HK-2 (cell line): ENCODE data around the gene TRIM24.

Experiments
- DNase-seq: peaks from one replicate; pipeline ENCODE4 v3.0.0-alpha.2; 2018; ENCODE audit not compliant: unreplicated experiment

TRIM24 gene

DNA sequence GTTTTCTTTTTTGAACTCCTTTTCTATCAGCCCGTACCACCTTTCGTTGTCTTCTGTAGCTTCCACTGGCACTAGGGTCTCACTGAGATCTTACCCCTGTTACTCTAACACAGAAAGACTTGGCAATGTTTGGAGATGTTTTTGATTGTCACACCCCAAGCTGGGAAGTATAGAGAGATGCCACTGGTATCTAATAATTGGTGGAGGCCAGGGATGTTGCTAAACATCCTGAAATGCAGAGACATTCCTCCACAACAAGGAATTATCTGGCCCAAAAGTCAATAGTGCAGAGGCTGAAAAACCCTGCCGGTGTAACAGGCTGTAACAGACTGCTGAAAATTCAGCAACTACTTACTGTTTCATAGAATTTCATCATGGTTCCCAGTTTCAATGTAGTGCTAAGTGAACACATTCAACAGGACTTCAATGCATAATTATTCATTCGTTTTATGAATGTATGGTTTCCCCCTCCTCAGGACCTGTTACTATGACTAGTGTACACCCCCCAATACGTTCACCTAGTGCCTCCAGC is 115.9 kb downstream of the TRIM24 start:
- DNase-seq = no peak

DNA sequence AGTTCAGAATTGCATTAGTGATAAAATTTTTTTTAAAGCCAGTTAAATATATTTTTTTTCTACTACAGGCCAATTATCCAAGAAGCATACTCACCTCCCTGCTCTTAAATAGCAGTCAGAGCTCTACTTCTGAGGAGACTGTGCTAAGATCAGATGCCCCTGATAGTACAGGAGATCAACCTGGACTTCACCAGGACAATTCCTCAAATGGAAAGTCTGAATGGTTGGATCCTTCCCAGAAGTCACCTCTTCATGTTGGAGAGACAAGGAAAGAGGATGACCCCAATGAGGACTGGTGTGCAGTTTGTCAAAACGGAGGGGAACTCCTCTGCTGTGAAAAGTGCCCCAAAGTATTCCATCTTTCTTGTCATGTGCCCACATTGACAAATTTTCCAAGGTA is 119.1 kb downstream of the TRIM24 start:
- DNase-seq = no peak

DNA sequence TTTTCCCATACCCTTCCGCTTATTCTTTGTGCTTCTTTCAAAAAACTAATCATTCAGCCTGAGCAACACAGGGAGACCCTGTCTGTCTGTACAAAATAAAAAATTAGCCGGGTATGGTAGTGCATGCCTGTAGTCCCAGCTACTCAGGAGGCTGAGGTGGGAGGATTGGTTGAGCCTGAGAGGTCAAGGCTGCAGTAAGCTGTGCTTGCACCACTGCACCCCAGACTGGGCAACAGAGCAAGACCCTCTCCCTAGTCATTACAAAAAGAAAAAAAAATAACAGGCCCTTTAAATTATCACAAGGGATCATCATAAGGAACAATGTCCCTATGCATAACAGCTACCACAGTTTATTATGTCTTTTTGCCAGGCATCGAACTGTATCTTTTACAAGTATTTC is 119.6 kb downstream of the TRIM24 start:
- DNase-seq = no peak

DNA sequence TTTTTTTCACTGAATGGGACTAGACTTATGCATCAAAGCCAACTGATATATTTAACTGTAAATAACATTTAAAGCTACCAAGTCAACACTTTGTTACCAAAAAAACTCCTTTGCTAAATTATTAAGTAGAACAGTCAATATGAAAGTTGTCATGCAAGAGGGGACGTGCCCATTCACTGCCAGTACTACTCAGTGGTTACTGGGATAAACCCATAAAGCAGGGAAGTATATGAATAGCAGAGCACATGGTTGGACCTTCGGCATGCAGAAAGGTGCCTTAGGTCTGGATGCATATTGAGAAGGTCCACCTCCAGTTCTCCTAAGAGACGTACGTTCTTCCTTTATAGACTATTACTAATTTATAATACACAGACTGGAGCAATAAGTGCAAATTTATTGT is 121.0 kb downstream of the TRIM24 start:
- DNase-seq = no peak

DNA sequence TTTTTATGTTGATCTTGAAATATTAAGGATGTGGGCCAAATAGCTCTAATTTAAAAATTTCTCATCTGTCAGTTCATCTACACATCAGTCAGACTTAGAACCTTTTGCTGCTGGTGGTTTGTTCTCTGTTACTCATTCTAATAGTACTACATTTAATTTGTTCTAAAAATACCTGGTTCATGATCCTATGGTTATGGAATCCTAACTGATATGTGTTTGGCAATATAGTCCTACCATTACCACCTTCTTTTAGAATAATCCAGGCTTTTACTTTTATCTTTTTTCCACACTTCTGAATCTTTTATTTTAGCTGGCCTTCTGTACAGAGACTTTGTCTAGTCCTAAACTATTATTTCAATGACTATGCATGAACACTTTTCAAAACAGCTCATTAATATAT is 124.2 kb downstream of the TRIM24 start:
- DNase-seq = no peak

DNA sequence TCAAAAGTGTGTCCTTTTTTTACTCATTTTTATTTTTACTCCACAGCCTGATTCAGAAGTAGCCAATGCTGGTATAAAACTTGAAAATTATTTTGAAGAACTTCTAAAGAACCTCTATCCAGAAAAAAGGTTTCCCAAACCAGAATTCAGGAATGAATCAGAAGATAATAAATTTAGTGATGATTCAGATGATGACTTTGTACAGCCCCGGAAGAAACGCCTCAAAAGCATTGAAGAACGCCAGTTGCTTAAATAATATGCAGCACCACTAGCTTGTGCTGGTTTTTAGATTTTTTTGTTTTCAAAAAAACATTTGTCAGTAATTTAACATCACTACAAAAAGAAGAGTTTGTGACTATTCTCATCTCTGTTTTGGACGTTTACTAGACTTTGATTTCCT is 124.6 kb downstream of the TRIM24 start:
- no peak for DNase-seq

DNA sequence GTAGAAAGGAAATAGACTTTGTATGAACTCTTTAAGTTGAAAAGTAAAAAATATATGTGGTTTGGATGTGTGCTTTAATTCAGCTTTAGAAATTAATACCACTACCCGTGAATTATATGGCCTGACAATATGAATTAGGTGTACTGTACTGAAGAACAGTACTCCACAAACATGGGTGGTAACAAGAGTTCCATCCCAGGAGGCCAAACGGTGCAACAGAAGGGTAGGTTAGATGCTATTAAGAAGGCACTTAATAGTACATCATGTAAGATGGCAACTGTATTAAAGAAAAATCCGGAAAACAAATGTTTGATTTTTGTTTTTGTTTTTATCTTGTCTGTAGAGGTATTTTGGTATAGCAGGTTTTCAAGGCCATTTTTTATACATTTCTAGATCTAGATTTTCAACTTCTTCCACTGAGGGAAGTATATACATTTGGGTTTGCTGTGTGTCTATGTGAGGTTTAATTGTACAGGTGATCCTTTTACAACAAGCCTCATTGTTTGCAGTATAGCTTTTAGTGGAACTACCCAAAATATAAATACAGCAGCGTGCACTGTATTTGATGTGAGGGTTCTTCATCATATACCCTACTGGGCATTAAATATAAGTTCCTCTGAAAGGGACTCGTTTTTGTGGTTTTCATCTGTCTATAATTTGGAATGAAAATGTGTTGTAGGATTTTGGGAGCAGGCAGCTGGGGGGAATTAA is 125.4 kb downstream of the TRIM24 start:
- no peak for DNase-seq

DNA sequence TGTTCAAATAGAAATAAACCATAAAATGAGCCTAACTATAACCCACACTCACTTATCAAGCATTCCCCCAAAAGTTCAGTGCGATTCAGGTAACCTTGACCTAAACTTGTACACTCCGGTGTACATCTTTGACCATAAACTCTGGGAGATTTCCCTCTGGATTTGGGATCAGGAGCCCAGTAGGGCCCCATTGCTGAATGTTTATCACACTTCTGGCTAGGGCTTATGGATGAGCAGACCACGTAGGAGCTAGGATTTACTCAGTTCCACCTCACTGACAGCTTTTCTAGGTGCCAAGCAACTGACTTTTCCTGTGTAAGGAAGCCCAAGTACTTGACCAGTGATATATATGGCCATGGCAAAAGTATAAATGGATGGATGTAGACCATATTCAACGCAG is 127.4 kb downstream of the TRIM24 start:
- no peak for DNase-seq

DNA sequence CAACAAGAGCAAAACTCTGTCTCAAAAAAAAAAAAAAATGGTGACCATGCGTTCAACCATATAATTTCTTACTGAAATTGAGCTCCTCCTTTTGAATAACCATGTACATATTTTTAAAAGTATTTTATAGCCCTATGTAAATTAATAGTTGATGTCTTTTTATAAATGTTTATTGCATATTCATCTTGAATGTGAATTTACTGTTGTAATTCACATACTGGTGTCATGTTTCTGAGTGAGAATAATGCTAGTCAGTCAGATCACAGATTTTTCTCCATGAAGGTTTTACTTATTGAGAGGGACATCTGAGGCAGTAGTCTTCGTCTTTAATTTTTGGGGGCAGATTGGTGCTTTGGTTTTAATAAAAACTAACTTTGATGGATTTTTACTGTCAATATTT is 128.9 kb downstream of the TRIM24 start:
- DNase-seq = no peak

DNA sequence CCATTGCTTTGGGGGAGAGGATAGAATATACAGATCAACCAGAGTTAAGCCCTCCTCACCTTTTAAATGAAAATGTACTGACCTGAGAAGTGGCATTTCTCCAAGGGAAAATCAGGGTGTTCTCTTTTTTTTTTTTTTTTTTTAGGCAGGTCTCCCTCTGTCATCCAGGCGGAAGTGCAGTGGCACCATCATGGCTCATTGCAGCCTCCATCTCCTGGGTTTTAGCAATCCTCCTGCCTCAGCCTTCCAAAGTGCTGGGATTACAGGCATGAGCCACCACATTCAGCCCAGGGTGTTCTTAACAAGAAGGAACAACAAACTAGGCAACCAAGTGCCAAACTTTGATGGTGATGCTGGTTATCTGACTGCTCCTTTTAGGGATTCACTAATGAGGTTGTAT is 130.1 kb downstream of the TRIM24 start:
- DNase-seq = no peak

DNA sequence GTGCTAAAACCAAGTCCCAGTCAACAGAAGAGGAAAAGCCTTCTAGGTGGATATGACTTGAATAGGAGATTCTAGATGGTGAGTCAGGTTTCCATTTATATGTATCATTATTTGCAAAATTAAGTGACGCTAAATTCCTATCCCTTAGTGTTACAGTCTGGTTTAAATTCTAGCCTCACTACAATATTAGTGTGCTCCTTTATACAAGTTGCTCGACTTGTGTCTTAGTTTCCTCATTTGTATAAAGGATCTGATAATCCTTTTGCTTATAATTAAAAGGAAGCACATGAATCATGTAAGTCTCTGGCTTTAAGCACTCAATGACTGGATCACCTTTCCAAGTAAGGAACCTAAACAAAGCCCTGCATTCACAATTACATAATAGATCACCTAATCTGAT is 135.4 kb downstream of the TRIM24 start:
- no peak for DNase-seq

DNA sequence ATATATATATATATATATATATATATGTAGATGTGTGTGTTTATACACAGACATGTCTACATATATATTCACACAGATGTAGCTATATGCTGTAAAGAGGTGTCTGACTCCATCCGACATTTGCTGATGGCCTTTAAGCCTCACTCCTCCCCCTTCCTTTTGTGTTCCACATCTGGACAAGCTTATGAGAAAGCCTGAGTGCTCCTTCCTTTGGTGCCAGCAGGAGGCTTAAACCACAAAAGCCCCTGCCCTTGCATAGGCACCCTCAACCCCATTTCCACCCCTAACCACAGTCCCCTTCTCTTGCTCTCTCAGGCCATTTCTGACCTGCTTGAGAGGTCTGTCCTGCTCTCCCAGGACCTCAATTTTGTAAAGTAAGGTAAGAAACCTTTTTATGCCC is 142.4 kb downstream of the TRIM24 start:
- DNase-seq = no peak

DNA sequence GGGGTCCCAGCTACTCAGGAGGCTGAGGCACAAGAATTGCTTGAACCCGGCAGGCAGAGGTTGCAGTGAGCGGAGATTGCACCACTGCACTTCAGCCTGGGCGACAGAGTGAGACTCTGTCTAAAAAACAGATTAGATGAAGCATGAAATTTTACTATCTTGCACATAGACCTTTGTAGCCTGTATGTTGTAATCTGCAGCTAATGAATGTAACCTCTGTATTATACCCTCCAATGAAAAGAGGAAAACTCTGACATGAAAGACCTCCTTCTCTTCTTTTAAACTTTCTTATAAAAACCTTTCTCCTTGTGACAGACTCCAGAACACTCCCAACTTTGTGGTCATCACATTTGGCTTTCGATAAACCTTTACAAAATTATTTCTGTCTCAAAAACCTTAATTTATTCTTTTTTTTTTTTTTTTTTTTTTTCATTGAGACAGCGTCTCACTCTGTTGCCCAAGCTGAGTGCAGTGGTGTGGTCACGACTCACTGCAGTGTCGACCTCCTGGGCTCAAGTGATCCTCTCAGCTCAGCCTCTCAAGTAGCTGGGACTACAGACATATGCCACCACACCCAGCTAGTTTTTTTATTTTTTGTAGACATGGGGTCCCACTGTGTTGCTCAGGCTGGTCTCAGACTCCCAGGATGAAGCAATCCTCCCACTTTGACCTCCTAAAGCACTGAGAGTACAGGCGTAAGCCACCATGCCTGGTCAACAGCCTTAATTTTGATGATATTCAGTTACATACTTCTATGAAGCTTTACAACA is 143.7 kb downstream of the TRIM24 start:
- peak; percentile 38 for DNase-seq

DNA sequence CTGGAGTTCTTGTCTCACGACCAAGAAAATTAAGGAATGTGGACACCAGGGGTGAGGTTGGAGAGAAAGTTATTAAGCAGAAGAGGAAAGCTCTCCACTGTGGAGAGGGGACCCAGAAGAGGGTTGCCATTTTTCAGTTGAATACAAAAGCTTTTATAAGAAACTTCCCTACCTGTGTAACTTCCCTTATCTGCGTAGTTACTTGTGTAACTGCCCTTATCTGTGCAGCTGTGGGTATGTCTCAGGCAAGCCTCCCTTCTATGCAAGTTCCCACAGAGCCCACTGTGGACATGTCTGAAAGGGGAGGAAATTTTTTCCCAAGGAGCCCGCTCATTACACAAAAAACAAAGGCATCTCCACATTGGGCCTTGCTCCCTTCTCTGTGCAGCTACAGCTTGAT is 146.2 kb downstream of the TRIM24 start:
- DNase-seq = no peak

DNA sequence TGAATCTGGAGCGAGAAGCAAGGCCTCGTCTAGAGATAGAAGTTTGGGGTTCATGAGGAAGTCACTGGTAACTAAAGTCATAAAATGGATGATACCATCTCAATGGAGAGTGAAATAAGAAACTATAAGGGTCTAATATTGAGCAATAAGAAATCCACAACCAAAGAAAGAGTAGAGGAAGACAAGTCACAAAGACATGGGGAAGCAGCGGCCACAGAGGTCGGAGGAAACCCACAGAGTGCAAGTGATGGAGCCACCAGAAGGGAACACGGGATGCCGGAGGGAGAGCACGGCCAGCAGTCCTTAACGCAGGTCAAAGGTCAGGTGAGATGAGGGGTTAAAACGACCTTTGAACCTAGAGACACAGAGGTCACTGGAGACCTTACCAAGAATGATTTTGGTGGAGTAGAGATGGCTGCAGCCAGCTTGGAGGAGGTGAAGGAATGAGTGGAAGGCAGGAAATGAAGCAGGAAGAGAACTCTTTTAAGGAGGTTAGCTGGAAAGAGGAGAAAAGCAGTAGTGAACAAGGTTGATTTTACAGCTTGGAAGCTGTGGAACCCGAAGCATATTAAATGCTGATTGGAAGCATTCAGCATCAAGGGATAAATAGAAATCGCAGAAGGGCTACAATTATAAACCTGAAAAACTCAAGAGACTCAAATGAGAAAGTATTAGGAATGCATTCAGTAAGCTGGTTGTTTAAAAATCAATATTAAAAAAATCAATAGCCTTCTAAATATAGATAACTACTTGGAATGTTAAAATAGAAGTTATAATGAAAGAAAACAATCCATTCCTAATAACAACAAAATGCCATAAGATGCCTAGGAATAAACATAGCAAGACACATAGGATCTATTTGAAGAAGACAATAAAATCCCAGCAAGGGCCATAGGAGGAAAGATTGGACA is 147.4 kb downstream of the TRIM24 start:
- DNase-seq = no peak

DNA sequence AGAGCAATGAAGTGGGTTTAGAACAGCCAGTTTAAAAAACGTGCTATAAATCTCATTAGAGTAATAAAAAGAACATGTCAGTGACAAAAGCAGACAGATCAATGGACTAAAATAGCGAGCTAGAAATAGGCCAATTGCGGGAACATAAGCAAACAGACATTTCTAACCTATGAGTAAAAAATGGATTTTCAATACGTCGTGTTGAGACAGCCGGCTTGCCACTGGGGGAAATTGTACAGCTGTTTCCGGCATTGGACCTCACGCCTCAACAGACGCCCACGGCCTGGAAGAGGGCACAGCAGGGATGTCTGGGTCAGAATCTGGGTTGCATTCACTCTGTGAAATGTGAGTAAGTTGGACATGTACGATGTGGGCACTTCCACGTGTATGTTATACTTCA is 148.2 kb downstream of the TRIM24 start:
- DNase-seq = no peak

DNA sequence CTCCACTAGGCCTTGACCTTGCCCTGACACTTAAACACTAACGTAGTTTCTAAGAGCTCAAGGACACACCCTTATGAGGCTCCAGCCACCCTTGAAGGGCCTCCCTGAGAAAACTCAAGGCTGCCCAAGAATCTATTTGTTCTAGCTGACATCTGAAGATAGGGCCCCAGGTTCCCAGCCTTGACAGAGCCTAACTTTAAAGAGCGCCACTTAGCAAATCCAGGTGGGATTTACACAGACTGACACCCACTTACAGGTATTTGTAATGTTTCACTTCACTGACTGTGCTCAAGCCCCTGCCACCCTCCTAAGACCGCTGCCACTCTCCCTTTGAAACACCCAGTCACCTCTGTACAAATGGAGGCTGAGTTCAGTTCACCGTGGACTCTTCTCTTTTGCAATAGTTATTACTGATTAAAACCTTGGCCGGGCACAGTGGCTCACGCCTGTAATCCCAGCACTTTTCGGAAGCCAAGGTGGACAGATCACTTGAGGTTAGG is 150.7 kb downstream of the TRIM24 start:
- no peak for DNase-seq

DNA sequence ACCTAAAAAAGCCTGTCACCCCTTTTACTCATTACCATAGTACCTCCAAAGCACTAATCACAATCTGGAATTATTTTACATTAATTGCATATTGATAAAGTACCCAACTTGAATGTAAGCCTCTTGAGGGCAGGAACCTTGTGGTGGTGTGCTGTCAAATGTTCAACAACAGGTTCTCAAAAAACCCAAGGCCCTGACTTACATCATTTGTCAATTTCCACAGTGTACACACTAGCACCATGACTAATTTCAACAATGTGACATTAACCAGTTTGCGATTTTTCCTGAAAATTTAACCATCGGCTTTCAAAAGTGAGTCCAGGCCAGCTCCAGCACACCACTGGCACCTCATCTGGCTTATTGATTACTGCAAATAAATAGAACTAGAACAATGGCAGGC is 153.6 kb downstream of the TRIM24 start:
- DNase-seq = no peak

DNA sequence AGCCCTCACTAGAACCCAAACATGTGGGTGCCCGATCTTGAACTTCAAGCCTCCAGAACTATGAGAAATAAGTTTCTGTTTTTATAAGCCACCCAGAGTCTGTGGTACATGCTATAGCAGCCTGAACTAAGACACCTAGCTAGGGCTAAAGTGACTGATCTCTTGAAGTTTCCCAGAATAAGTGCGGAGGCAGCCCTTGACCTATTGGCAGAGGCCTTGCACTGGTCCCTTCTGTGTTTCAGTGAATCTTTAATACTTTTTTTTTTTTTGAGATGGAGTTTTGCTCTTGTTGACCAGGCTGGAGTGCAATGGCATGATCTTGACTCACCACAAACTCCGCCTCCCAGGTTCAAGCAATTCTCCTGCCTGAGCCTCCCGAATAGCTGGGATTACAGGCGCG is 156.0 kb downstream of the TRIM24 start:
- no peak for DNase-seq

DNA sequence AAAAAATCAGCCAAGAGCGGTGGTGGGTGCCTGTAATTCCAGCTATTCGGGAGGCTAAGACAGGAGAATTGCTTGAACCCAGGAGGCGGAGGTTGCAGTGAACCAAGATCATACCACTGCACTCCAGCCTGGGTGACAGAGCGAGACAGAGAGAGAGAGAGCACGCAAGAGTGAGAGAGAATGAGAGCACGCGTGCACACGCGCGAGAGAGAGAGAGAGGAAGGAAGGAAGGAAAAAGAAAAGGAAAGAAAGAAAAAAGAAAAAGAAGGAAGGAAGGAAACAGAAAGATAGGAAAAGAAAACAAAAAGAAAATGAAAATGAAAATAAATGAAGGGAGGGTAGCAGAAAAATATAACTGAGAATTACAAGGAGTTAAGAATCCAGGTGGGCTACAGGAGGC is 158.4 kb downstream of the TRIM24 start:
- DNase-seq = no peak

DNA sequence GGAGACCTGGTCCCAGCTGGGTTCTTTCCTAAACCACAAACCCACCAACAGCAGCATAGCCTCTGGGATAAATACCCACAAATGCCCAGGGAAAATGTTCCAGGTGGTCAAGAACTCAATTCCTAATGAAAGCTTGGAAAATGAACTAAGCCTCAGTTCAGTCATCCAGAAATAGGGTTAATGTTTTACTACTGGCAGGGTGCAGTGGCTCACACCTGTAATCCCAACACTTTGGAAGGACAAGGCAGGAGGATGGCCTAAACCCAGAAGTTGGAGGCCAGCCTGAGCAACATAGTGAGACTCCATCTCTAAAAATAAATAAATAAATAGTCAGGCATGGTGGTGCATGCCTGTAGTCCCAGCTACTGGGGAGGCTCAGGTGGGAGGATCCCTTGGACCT is 158.9 kb downstream of the TRIM24 start:
- DNase-seq = no peak

DNA sequence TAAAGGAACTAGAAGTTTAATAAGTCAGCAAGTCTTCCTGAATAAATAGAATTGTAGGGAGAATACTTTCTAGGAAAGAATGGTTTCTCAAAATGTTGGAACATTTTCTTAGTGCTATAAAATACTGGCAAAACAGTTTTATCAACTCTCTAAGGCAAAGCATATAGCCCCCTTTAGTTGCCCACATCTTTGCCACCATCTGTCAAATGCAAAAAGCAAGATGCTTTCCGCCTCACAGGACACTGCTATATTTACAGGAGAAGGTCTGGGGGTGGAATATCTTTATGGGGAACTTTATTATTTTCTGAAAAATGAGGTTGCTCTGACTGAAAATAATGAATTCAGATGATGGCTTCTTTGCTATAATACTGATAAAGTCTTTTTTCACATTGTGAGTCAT is 162.8 kb downstream of the TRIM24 start:
- no peak for DNase-seq
